ENCODE measurements around the gene ENDOV. TPM values are rescaled to one million over a fixed set of nuclear protein-coding genes. Genes with fewer than 3 reads are reported as not detected.

ENDOV gene
- total and polyA plus RNA-seq, 2 donors (not counting 3 experiments of a cell fraction or from before 2014, with no cell fraction given) = 20.4 to 25.9 TPM

GRCh38 chr17:80460429-80460834, 45.5 kb downstream of the ENDOV start:
- no peaks in the 10 kb centered on the region for H3K9me1 ChIP-seq (replicated peaks; ENCODE audit: control insufficient read depth, extremely low read depth, insufficient read depth, low read length)
- no peak for DNase-seq (ENCODE audit: low read depth, low spot score)
- H3K27ac ChIP-seq (ENCODE audit: insufficient read depth, low read depth, low read length) = no peak overlapping the region
- no peaks in the 10 kb centered on the region for H3K9me3 ChIP-seq (replicated peaks; ENCODE audit: control insufficient read depth, insufficient read depth, low read length)
- no peak overlapping the region for H2AFZ ChIP-seq (ENCODE audit: low read depth, low read length)
- CTCF ChIA-PET = no interaction called here
- no peak overlapping the region for H3K4me3 ChIP-seq (replicated peaks in 1 of 3; ENCODE audit: insufficient read depth in 1 of 3, low read depth in 1 of 3, low read length in 3 of 3)
- TF ChIP-seq, protein P1, sequence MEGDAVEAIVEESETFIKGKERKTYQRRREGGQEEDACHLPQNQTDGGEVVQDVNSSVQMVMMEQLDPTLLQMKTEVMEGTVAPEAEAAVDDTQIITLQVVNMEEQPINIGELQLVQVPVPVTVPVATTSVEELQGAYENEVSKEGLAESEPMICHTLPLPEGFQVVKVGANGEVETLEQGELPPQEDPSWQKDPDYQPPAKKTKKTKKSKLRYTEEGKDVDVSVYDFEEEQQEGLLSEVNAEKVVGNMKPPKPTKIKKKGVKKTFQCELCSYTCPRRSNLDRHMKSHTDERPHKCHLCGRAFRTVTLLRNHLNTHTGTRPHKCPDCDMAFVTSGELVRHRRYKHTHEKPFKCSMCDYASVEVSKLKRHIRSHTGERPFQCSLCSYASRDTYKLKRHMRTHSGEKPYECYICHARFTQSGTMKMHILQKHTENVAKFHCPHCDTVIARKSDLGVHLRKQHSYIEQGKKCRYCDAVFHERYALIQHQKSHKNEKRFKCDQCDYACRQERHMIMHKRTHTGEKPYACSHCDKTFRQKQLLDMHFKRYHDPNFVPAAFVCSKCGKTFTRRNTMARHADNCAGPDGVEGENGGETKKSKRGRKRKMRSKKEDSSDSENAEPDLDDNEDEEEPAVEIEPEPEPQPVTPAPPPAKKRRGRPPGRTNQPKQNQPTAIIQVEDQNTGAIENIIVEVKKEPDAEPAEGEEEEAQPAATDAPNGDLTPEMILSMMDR (IDR thresholded peaks at IDR 0.05; ENCODE audit: extremely low read depth in 1 of 2, insufficient read depth in 1 of 2, low read depth in 1 of 2, low read length in 2 of 2) = no peak
- TF ChIP-seq EZH2 (IDR thresholded peaks at IDR 0.05; ENCODE audit: borderline replicate concordance, low read depth, low read length, severe bottlenecking) (no peak), FOS (IDR thresholded peaks at IDR 0.05; ENCODE audit: borderline replicate concordance, insufficient read depth, low read length) (no peak), JUN (IDR thresholded peaks at IDR 0.05; ENCODE audit: borderline replicate concordance, insufficient read depth, insufficient read length, low read depth) (no peak), MYC (IDR thresholded peaks at IDR 0.05; ENCODE audit: low read depth, low read length) (no peak), POLR2AphosphoS5 (IDR thresholded peaks at IDR 0.05; ENCODE audit: insufficient read depth, low read depth, low read length) (no peak), GATA2 (IDR thresholded peaks at IDR 0.05; ENCODE audit: insufficient read depth, insufficient read length, low read depth, low read length) (no peak), POLR2A (IDR thresholded peaks at IDR 0.05; ENCODE audit: low read depth, low read length) (no peak)
- TF ChIP-seq, protein P2, sequence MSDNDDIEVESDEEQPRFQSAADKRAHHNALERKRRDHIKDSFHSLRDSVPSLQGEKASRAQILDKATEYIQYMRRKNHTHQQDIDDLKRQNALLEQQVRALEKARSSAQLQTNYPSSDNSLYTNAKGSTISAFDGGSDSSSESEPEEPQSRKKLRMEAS (IDR thresholded peaks at IDR 0.05; ENCODE audit: insufficient read depth, insufficient read length) = no peak
- no peak overlapping the region for H3K9ac ChIP-seq (replicated peaks; ENCODE audit: extremely low read depth, insufficient read depth, low read length)
- no peaks in the 10 kb centered on the region for H4K20me1 ChIP-seq (replicated peaks; ENCODE audit: control insufficient read depth, extremely low read depth, insufficient read depth, low read length)
- POLR2A ChIA-PET = no interaction called here
- FAIRE-seq = no peak
- H3K4me1 ChIP-seq (ENCODE audit: control insufficient read depth, extremely low read depth, insufficient read depth, low read length) = peaks cover 1% of the 10 kb centered on the region
- peaks cover 2 to 9% of the 10 kb centered on the region in 2 experiments for H3K27me3 ChIP-seq (ENCODE audit: control insufficient read depth in 2 of 2, insufficient read depth in 2 of 2, low read length in 2 of 2)
- H3K36me3 ChIP-seq (ENCODE audit: control insufficient read depth in 2 of 2, extremely low read depth in 1 of 2, insufficient read depth in 2 of 2, low read length in 2 of 2) = no peaks in the 10 kb centered on the region
- dilution Hi-C loops (cut with MboI; ENCODE audit: extremely low pct_ligation_motif_present, low sequenced_read_pairs) (no loop called here), intact Hi-C loops (cut with micrococcal nuclease) (no loop called here)
- no peaks in the 10 kb centered on the region for H3K79me2 ChIP-seq (ENCODE audit: control insufficient read depth, insufficient read depth, low read length)
- no peak overlapping the region for H3K4me2 ChIP-seq (ENCODE audit: insufficient read depth, low read length)
- no TSS peak for BruUV-seq (replicated peaks)

Data from endothelial cell of umbilical vein (primary cell).